NCI-H82 treated with DMSO at 0.1 percent for 48 hours (cell line): Measurements from ENCODE around the gene COL4A4.
"Not testable (repeated sequence)": the region's sequence is repeated elsewhere in the genome, so short reads cannot be mapped to it uniquely, and the experiment has no call there.

Source experiments
- DNase-seq: peaks from one replicate; lab custom pipeline; 2025; ENCODE audit not compliant: unreplicated experiment; lab: John Stamatoyannopoulos, UW

COL4A4 gene

GRCh38 chr2:227163998-227164762 lies at the start of gene COL4A4, which contains the start of gene COL4A3:
TSS of gene COL4A4 (minus strand) at chr2:227164205. CDS start at chr2:227147483, 16,722 bp downstream.
TSS of gene COL4A3 (plus strand) at chr2:227164624. CDS start at chr2:227164727, 103 bp downstream.
- no peak for DNase-seq

DNA sequence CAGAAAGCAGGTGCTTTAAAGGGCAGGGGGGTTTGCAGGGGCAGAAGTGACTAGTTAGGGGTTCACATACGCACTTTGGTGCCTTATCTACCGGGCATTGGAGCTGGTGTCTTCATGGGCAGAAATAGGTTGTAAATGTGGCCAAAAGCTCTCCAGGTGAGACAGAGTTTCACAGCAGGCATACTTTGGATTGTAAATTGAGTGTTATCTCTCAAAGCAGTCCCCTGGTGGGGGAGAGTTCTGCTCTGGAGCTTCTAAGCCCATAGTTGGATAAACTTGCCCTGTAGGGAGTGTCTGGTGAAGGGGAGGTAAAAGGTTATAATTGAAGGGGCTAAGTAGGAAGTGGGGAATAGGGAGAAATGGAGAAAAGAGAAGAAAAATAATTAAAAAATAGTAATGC lies 43.6 kb upstream of the COL4A4 start:
- no peak for DNase-seq

DNA sequence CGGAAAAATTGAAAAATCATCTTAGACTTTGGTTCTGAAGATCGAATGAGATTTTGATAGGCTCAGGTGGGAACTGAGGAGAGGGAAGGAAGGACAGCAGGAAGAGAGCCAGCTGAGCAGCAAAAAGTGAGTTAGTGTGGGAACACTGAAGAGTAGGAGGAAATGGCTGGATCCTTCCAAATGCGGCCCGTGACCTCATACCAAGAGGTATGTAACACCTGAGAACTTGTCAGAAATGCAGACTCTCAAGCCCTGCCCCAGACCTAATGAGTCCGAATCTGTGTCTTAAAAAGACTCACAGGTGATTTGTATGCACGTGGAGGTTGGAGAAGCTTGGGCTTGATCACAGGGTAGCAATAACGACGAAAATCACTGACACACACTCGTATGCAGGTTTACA lies 42.4 kb upstream of the COL4A4 start:
- DNase-seq, result no peak

- DNase-seq, result no peak
Observed at GRCh38 chr2:227205701-227206100, 41.7 kb upstream of the COL4A4 start.

DNA sequence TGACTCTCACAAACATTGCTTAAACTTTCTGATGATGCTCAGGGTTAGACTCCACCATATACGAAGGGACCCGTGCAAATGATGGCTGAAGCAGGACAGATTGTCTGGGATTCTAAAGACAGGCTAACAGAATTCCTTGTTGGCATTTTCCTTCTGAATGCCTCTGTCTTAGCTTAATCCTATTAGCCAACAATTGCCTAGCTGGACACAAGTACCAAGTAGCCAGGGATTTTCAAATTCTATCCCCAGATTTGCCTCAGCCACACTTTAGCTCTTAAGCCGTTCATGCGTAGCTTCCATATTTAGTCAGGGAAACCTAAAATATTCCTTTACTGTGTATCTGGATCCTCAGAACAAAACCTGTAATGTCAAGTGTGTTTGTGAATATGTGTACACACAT lies 40.4 kb upstream of the COL4A4 start:
- peak; percentile 77 for DNase-seq

GRCh38 chr2:227201771-227202170 lies 37.8 kb upstream of the COL4A4 start:
- no peak for DNase-seq

DNA sequence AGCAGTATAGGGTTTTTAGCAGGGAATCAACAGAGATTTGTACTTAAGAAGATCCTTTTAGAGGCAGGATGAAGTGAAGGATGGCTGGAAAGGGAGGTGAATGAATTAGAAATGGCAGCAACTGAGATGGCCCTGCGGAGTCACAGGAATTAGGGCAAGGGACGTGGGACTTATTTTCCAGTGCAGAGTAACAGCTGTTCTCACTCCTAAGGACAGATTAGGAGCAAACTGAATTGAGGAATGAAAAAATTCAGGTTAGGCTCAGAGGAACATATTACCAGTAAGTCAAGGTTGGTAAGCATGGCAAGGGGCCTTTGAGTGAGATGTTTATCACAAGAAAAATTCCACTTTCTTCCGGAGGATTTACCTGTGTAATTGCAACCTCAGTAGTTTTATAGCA lies 34.9 kb upstream of the COL4A4 start:
- DNase-seq, result peak; percentile 71

- no peak for DNase-seq
Observed at GRCh38 chr2:227194219-227194618, 30.2 kb upstream of the COL4A4 start.

GRCh38 chr2:227192491-227192890 lies 28.5 kb upstream of the COL4A4 start:
- no peak for DNase-seq

DNA sequence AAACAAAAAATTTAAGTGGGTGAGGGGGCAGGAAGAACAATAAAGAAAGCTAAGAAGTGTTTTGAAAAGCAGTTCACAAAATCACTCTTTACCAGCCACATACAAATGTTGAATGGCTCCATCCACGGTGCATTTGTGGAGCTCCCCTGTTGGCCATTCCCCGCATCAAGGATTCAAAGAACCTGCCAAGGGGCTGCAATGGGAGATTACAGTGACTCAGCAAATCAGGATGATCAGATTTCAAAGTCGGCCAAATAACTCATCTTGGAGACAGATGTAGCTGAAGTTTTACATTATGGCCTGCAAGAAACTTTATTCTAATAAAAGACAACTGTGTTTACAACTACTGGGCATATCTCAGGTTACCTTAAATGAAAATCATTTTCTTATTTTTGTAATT lies 27.4 kb upstream of the COL4A4 start:
- DNase-seq, result peak; percentile 19

- DNase-seq, result no peak
Observed at GRCh38 chr2:227188292-227188691, 24.3 kb upstream of the COL4A4 start.

- no peak for DNase-seq
Observed at GRCh38 chr2:227186751-227187150, 22.7 kb upstream of the COL4A4 start.

- no peak for DNase-seq
Observed at GRCh38 chr2:227185615-227186232, 21.7 kb upstream of the COL4A4 start.

DNA sequence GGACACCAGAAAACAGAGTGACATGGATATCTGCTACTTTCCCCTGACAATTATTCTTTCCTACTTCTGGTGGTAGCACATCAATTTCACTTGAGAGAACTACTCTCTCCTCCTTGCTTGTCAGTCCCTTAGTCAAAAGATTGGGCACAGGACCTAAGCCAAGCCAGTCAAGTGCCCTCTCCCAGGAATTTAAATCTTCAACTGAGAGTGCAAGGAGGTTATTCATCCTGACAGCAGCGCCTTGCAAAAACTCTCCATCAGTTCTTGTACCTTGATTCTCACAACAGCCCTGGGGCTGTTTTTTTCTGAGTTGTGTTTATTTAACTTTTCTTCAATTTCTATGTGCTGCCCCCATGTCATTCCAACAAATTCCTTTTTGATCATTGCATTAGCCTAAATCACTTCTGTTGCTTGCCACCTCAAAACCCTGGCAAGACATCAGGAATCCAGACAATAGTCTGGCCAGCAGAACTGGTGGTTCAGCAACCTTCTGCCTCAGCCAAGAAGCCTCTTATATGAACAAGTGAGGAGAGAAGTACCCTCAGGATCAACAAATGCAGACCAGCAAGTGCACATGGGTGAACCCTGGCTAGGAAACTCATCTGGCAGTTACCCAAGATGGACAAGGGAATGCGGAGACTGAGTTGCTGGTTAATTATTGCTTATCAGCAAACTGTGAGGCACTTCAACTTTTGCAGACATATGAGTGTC lies 19.8 kb upstream of the COL4A4 start:
- no peak for DNase-seq

GRCh38 chr2:227182765-227183164 lies 18.8 kb upstream of the COL4A4 start:
- DNase-seq, result no peak

GRCh38 chr2:227180770-227181169 lies 16.8 kb upstream of the COL4A4 start:
- DNase-seq, result no peak

- DNase-seq, result no peak
Observed at GRCh38 chr2:227179988-227180685, 16.1 kb upstream of the COL4A4 start.

- DNase-seq, result no peak
Observed at GRCh38 chr2:227177592-227178336, 13.8 kb upstream of the COL4A4 start.

- not testable (repeated sequence) for DNase-seq
Observed at GRCh38 chr2:227171779-227172178, 7.8 kb upstream of the COL4A4 start.

DNA sequence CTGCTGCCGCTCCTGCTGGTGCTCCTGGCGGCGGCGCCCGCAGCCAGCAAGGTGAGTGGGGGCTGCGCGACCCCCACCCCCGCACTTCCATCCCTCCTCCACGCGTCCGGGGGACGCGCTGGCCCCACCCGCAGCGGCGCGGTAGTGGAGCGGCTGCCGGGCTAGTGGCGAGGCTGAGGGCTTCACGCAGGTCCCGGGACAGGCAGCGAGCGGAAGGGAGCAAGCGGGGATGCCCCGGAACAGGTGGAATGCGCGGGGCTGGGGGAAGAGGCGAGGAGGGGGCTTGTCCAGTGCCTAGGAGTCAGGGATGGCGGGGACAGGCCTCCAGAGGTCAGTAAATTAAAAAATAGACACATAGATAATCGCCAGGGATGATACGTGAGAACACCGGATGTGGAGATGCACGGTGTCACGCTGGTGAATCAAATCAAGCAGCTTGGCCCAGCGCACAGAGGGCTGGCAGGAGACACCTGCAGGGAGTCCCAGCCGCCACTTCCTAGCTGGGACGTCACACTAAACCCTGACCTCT lies 822 bp upstream of the COL4A4 start:
- DNase-seq, result no peak
